IMR-90 (cell line): Measurements from ENCODE around the gene ANKRD33B. TPM values are rescaled to one million over a fixed set of nuclear protein-coding genes. Genes with fewer than 3 reads are reported as not detected.

Experiments used
- ATAC-seq: fragments of 200-7000 bp; cut with Tn5 transposase; 2 replicates; pipeline ENCODE4 v1.9.1; 2020; ENCODE audit warnings: low read depth, mild to moderate bottlenecking, moderate library complexity
- BruUV-seq: library from RNA; stranded (reverse); fragments of 400-500 nt; replicated peaks from 2 replicates; lab custom pipeline; 2021; lab: Mats Ljungman, UMichigan
- CTCF ChIA-PET: fragments of 300-600 bp; formaldehyde crosslinking; extraction: SDS; loops from one replicate; lab custom pipeline; 2021; ENCODE audit warnings: antibody characterized with exemption; lab: Yijun Ruan, JAX
- POLR2A ChIA-PET: fragments of 300-600 bp; sonication (Branson Sonifier 250); formaldehyde crosslinking; loops from one replicate; lab custom pipeline; 2022; ENCODE audit warnings: antibody characterized with exemption; ENCODE audit not compliant: unreplicated experiment; lab: Charles Lee
- DNase-seq: peaks from one replicate; pipeline ENCODE4 v3.0.0; 2013
- H2AFZ ChIP-seq: replicated peaks from 2 replicates; pipeline ENCODE3; 2013; ENCODE audit warnings: low read length, mild to moderate bottlenecking; ENCODE audit not compliant: poor library complexity
- H2AK5ac ChIP-seq: 2 replicates; pipeline ENCODE4 v1.6.1; 2013; ENCODE audit warnings: low read depth, low read length, inconsistent platforms
- H2AK9ac ChIP-seq: replicated peaks from 2 replicates; pipeline ENCODE3; 2013; ENCODE audit warnings: mild to moderate bottlenecking, low read depth, low read length, moderate library complexity; ENCODE audit not compliant: poor library complexity
- H2BK120ac ChIP-seq: 2 replicates; pipeline ENCODE4 v1.6.1; 2013; ENCODE audit warnings: low read depth, low read length, inconsistent platforms
- H2BK15ac ChIP-seq: 3 replicates; pipeline ENCODE4 v1.6.1; 2013; ENCODE audit warnings: low read depth, low read length, inconsistent platforms
- H2BK20ac ChIP-seq: 2 replicates; pipeline ENCODE4 v1.6.1; 2013; ENCODE audit warnings: low read depth, mild to moderate bottlenecking, inconsistent platforms, low read length, moderate library complexity
- H2BK5ac ChIP-seq: 2 replicates; pipeline ENCODE4 v1.6.1; 2013; ENCODE audit warnings: mild to moderate bottlenecking, low read depth, low read length, inconsistent platforms; ENCODE audit not compliant: poor library complexity, severe bottlenecking
- H3K14ac ChIP-seq: replicated peaks from 2 replicates; pipeline ENCODE4 v1.6.1; 2013; ENCODE audit warnings: low read depth, low read length, inconsistent platforms
- H3K18ac ChIP-seq: 2 replicates; pipeline ENCODE4 v1.6.1; 2013; ENCODE audit warnings: low read depth, low read length, control low read depth
- H3K23ac ChIP-seq: 2 replicates; pipeline ENCODE4 v1.6.1; 2013; ENCODE audit warnings: low read depth, low read length, inconsistent platforms
- H3K27ac ChIP-seq: 2 replicates; pipeline ENCODE4 v1.5.1; 2013; ENCODE audit warnings: mild to moderate bottlenecking, control low read depth, low read length; ENCODE audit not compliant: insufficient read depth
- H3K27me3 ChIP-seq: 2 replicates; pipeline ENCODE4 v1.6.1; 2013; ENCODE audit warnings: low read length; ENCODE audit not compliant: control insufficient read depth, insufficient read depth
- H3K36me3 ChIP-seq: 2 replicates; pipeline ENCODE4 v1.6.1; 2013; ENCODE audit warnings: low read length, mixed read lengths; ENCODE audit not compliant: control insufficient read depth, insufficient read depth
- H3K4ac ChIP-seq: 2 replicates; pipeline ENCODE4 v1.6.1; 2013; ENCODE audit warnings: low read depth, low read length, inconsistent platforms
- H3K4me1 ChIP-seq: 2 replicates; pipeline ENCODE4 v1.6.1; 2013; ENCODE audit warnings: low read length, mixed read lengths; ENCODE audit not compliant: control insufficient read depth, insufficient read depth
- H3K4me2 ChIP-seq: 2 replicates; pipeline ENCODE4 v1.6.1; 2013; ENCODE audit warnings: low read depth, mild to moderate bottlenecking, control low read depth, low read length, moderate library complexity
- H3K4me3 ChIP-seq: 2 replicates; pipeline ENCODE4 v1.5.1; 2013; ENCODE audit warnings: low read depth, mild to moderate bottlenecking, control low read depth, low read length, moderate library complexity; ENCODE audit not compliant: insufficient read depth
- H3K56ac ChIP-seq: 2 replicates; pipeline ENCODE4 v1.6.1; 2013; ENCODE audit warnings: low read length, inconsistent platforms; ENCODE audit not compliant: insufficient read depth; ENCODE audit errors: extremely low read depth
- H3K79me1 ChIP-seq, 2 experiments: 2 replicates each; pipeline ENCODE4 v1.6.1; 2013; ENCODE audit warnings: low read length in 2 of 2, inconsistent platforms in 1 of 2, low read depth in 1 of 2
- H3K9ac ChIP-seq: 2 replicates; pipeline ENCODE4 v1.6.1; 2013; ENCODE audit warnings: low read depth, low read length, control low read depth
- H3K9me1 ChIP-seq: 2 replicates; pipeline ENCODE4 v1.6.1; 2013; ENCODE audit warnings: low read length, inconsistent platforms; ENCODE audit not compliant: insufficient read depth
- H3K9me3 ChIP-seq: 2 replicates; pipeline ENCODE4 v1.6.1; 2013; ENCODE audit warnings: low read length; ENCODE audit not compliant: control insufficient read depth, insufficient read depth
- H4K20me1 ChIP-seq: 2 replicates; pipeline ENCODE4 v1.6.1; 2013; ENCODE audit warnings: low read length, inconsistent platforms; ENCODE audit not compliant: insufficient read depth
- H4K5ac ChIP-seq: 2 replicates; pipeline ENCODE4 v1.6.1; 2013; ENCODE audit warnings: mild to moderate bottlenecking, low read depth, low read length, control low read depth
- H4K8ac ChIP-seq, 2 experiments: 2 replicates each; pipeline ENCODE4 v1.6.1; 2013; ENCODE audit warnings: low read depth in 2 of 2, low read length in 2 of 2, control low read depth in 1 of 2, inconsistent platforms in 1 of 2
- H4K91ac ChIP-seq: 2 replicates; pipeline ENCODE4 v1.6.1; 2013; ENCODE audit warnings: low read depth, low read length, inconsistent platforms; ENCODE audit not compliant: insufficient read depth
- BHLHE40 ChIP-seq: fragments of 150-350 bp; IDR thresholded peaks from 2 replicates; pipeline ENCODE4 v1.6.1; 2016; ENCODE audit warnings: mild to moderate bottlenecking, low read depth, low read length
- CEBPB ChIP-seq: IDR thresholded peaks from 2 replicates; pipeline ENCODE4 v1.6.1; 2012; ENCODE audit warnings: low read depth, low read length, improper control_type of control experiment
- CHD1 ChIP-seq: IDR thresholded peaks from 2 replicates; pipeline ENCODE4 v1.6.1; 2012; ENCODE audit warnings: low read depth, low read length, improper control_type of control experiment
- MAFK ChIP-seq: IDR thresholded peaks from 2 replicates; pipeline ENCODE4 v1.6.1; 2012; ENCODE audit warnings: low read depth, low read length, improper control_type of control experiment
- MAZ ChIP-seq: IDR thresholded peaks from 2 replicates; pipeline ENCODE4 v1.6.1; 2012; ENCODE audit warnings: low read depth, mild to moderate bottlenecking, low read length, improper control_type of control experiment, moderate library complexity, borderline replicate concordance
- MXI1 ChIP-seq: IDR thresholded peaks from 2 replicates; pipeline ENCODE4 v1.6.1; 2012; ENCODE audit warnings: low read depth, mild to moderate bottlenecking, low read length, moderate library complexity, borderline replicate concordance
- NFE2L2 ChIP-seq: fragments of 150-350 bp; IDR thresholded peaks from 2 replicates; pipeline ENCODE4 v1.6.1; 2016; ENCODE audit warnings: low read depth, mild to moderate bottlenecking, low read length
- RCOR1 ChIP-seq: IDR thresholded peaks from 2 replicates; pipeline ENCODE4 v1.6.1; 2012; ENCODE audit warnings: mild to moderate bottlenecking, low read length, improper control_type of control experiment; ENCODE audit not compliant: insufficient replicate concordance
- RFX5 ChIP-seq: IDR thresholded peaks from 2 replicates; pipeline ENCODE4 v1.8.0; 2012; ENCODE audit warnings: low read depth, mild to moderate bottlenecking, low read length, moderate library complexity
- SMC3 ChIP-seq: fragments of 150-350 bp; IDR thresholded peaks from 2 replicates; pipeline ENCODE4 v1.6.1; 2016; ENCODE audit warnings: low read depth, mild to moderate bottlenecking, antibody characterized with exemption, low read length, moderate library complexity
- WGBS, 2 experiments: methylation state at CpG; one replicate each; pipeline versions ENCODE4 v1.1.5 to v1.1.7; 2013; ENCODE audit warnings: missing lambda C conversion rate in 2 of 2; ENCODE audit not compliant: insufficient read length in 1 of 2; ENCODE audit errors: extremely low coverage in 2 of 2; 5-methylcytosine and 5-hydroxymethylcytosine counted together
- dilution Hi-C: fragments of 300-500 bp; cut with HindIII; formaldehyde crosslinking; loops from one replicate; pipeline ENCODE4 v1.14.3; 2018; ENCODE audit warnings: low sequenced_read_pairs; ENCODE audit not compliant: unreplicated experiment
- in situ Hi-C: fragments of 300-500 bp; cut with MboI; formaldehyde crosslinking; loops from 3 replicates; pipeline ENCODE4 v1.14.3; 2019; ENCODE audit warnings: low sequenced_read_pairs, inconsistent platforms, mixed read lengths
- intact Hi-C: fragments of 100-400 bp; cut with micrococcal nuclease; formaldehyde crosslinking; loops from 2 replicates; pipeline ENCODE4 v1.10.0; 2022
- polyA plus RNA-seq, 3 experiments: library from polyadenylated mRNA; depleted of rRNA; stranded (reverse); fragments of >200 nt; gene quantifications; 2 replicates each; pipeline ENCODE4 v1.2.3, GENCODE V29; 2012; ENCODE audit warnings: low replicate concordance in 1 of 3
- total RNA-seq: library from RNA; depleted of rRNA; stranded (reverse); fragments of >200 nt; gene quantifications from 2 replicates; pipeline ENCODE4 v1.2.3, GENCODE V29; 2012
- TF ChIP-seq, protein P1 (sequence below): fragments of 150-350 bp; IDR thresholded peaks from 2 replicates; pipeline ENCODE4 v1.6.1; 2016; ENCODE audit warnings: low read depth, mild to moderate bottlenecking, low read length, moderate library complexity, borderline replicate concordance
- TF ChIP-seq, protein P2 (sequence below): fragments of 150-350 bp; IDR thresholded peaks from 2 replicates; pipeline ENCODE4 v1.6.1; 2017; ENCODE audit warnings: mild to moderate bottlenecking, antibody characterized with exemption, low read length, low read depth

ANKRD33B gene
- total and polyA plus RNA-seq, 2 of the 4 experiments (the other 2 are of a cell fraction): 2.5 to 3.3 TPM

DNA sequence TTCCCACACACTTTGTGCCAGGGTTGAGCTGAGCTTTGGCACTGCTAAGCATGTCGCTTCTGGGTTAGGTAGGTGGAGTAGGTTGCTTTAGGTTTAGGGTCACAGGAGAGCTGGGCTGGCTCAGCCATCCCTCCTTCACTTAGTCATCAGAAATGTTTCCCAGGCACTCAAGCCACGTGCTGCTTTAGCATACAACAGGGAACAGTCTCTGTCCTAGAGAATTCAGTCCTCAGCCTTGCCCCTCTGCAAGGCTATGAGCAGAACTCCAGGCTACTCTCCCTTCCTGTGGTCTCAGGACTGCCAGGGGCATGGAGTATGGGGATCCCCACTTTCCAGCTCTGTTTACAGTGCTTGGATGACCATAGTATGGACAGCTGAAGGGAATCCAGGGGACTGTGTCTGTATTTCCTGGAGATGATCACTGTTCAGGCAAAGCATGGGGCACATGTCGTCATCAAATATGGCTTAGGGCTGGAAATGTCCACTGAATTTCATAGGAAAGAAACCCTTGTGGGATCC lies 7.5 kb upstream of the ANKRD33B start (continued):
- TF ChIP-seq SMC3: no peak

DNA sequence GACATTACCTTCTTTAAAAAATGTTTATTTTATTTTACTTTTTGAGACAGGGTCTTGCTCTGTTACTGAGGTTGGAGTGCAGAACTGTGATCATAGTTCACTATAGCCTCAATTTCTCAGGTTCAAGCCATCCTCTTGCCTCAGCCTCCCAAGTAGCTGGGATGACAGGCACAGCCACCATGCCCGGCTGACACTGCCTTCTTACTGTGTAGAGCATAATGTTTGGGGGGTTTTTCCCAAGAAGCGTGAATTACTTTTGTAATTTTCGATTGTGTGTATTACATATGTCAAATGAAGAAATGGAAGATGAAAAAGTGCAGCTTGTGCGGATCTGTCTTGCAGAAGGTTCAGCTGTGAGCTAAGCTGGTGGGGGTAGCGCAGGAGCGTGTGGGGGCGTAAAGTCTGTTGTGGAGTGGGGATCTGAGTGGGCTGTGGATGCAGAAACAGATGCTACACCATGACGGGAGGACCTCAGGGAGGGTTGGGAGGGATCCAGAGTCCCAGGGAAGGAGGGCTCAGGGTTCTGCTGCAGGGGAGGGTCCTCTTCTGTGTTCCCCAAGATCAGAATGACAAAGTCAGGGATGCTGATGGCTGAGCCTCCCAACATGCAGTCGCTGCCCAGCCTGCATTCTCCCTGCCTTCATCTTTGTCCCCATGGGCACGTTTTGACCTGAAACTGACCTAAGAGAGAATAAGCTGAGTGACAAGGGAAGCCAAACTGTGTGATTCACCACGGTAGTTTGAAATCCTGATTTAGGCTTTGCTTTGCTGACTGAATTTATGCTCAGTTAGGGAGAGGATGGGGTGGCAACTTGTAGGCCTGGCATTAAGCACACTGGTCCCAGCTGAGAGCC lies 6.8 kb upstream of the ANKRD33B start:
- Histone ChIP-seq H2BK15ac (peak overlapping the region; percentile 59; the same call in 1 of the 3 replicates), H2BK5ac (no peak overlapping the region), H2AK5ac (peak overlapping the region; percentile 65), H4K5ac (0 out of 2 replicates have a peak overlapping the region, but pooled peaks have one; percentile 2), H3K9me3 (no peaks in the 10 kb centered on the region), H3K4me2 (no peak overlapping the region), H3K56ac (no peak overlapping the region), H4K8ac (peak overlapping the region; percentile 51 to 82; a peak in 3 of 4 replicates), H3K27ac (peak overlapping the region; percentile 23; the same call in 1 of the 2 replicates), H2AFZ (peak overlapping the region; percentile 39), H3K27me3 (no peaks in the 10 kb centered on the region), H2AK9ac (peak overlapping the region; percentile 70), H3K18ac (peak overlapping the region; percentile 39), H3K4ac (peak overlapping the region; percentile 87), H3K23ac (peak overlapping the region; percentile 93), H3K79me1 (peaks cover 0 to 10% of the 10 kb centered on the region in 2 experiments; a peak in 2 of 4 replicates), H3K36me3 (no peaks in the 10 kb centered on the region), H3K9me1 (peaks cover 30% of the 10 kb centered on the region), H3K14ac (peak overlapping the region; percentile 91), H3K4me1 (peaks cover 26% of the 10 kb centered on the region), H2BK20ac (peak overlapping the region; percentile 74), H2BK120ac (peak overlapping the region; percentile 91), H4K91ac (peak overlapping the region; percentile 78), H3K9ac (0 out of 2 replicates have a peak overlapping the region, but pooled peaks have one; percentile 20), H3K4me3 (no peak overlapping the region), H4K20me1 (peaks cover 5% of the 10 kb centered on the region; the same call in 1 of the 2 replicates)
- ATAC-seq (no peak), DNase-seq (no peak)
- 100% methylated on average over 3 of the region's 11 CpGs; no CpG with 5 or more reads in 1 of the 2 experiments for WGBS, 2 experiments
- CTCF ChIA-PET: interaction anchor here (0.5 kb wide), 1 partner anchor 923 kb away, joined by 3 read pairs; no protein-coding TSS in a partner anchor
- in situ Hi-C loops (loop anchor here (25.0 kb wide), 1 partner anchor 95 kb away; no protein-coding TSS in a partner anchor), intact Hi-C loops (no loop called here), dilution Hi-C loops (no loop called here)
- POLR2A ChIA-PET: interaction anchor here (0.6 kb wide), 1 partner anchor 83 kb away, joined by 3 read pairs; no protein-coding TSS in a partner anchor
- no TSS peak for BruUV-seq
- TF ChIP-seq, protein P1, sequence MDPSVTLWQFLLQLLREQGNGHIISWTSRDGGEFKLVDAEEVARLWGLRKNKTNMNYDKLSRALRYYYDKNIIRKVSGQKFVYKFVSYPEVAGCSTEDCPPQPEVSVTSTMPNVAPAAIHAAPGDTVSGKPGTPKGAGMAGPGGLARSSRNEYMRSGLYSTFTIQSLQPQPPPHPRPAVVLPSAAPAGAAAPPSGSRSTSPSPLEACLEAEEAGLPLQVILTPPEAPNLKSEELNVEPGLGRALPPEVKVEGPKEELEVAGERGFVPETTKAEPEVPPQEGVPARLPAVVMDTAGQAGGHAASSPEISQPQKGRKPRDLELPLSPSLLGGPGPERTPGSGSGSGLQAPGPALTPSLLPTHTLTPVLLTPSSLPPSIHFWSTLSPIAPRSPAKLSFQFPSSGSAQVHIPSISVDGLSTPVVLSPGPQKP: no peak
- no peak for TF ChIP-seq CEBPB
- no peak for TF ChIP-seq RFX5
- TF ChIP-seq NFE2L2: no peak
- TF ChIP-seq SMC3: no peak
- TF ChIP-seq MAZ: no peak
- no peak for TF ChIP-seq BHLHE40
- TF ChIP-seq MXI1: no peak
- no peak for TF ChIP-seq MAFK
- TF ChIP-seq CHD1: no peak
- TF ChIP-seq RCOR1: no peak
- TF ChIP-seq, protein P2, sequence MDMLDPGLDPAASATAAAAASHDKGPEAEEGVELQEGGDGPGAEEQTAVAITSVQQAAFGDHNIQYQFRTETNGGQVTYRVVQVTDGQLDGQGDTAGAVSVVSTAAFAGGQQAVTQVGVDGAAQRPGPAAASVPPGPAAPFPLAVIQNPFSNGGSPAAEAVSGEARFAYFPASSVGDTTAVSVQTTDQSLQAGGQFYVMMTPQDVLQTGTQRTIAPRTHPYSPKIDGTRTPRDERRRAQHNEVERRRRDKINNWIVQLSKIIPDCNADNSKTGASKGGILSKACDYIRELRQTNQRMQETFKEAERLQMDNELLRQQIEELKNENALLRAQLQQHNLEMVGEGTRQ: no peak
